Muscle layer of duodenum (tissue), 2 donors: Measurements from ENCODE around the gene PDZRN4.

Source experiments
- H3K27ac ChIP-seq: one replicate; pipeline ENCODE4 v1.7.0; 2013; ENCODE audit warnings: mild to moderate bottlenecking, low read length
- H3K27me3 ChIP-seq: one replicate; pipeline ENCODE4 v1.7.0; 2013; ENCODE audit warnings: low read depth, mild to moderate bottlenecking, control low read depth, low read length
- H3K36me3 ChIP-seq, 2 donors: one replicate each; pipeline ENCODE4 v1.7.0; 2013; ENCODE audit warnings: low read length in 2 of 2, control low read depth in 1 of 2, mild to moderate bottlenecking in 1 of 2; ENCODE audit not compliant: insufficient read depth in 2 of 2, control insufficient read depth in 1 of 2
- H3K4me1 ChIP-seq, 2 donors: one replicate each; pipeline ENCODE4 v1.7.0; 2013; ENCODE audit warnings: low read length in 2 of 2, mild to moderate bottlenecking in 2 of 2, control low read depth in 1 of 2, moderate library complexity in 1 of 2; ENCODE audit not compliant: insufficient read depth in 2 of 2, control insufficient read depth in 1 of 2
- H3K4me3 ChIP-seq, 2 donors: one replicate each; pipeline ENCODE4 v1.7.0; 2013; ENCODE audit warnings: low read length in 2 of 2, low read depth in 1 of 2, mild to moderate bottlenecking in 1 of 2
- H3K9me3 ChIP-seq, 2 donors: one replicate each; pipeline ENCODE4 v1.7.0; 2013; ENCODE audit warnings: low read length in 2 of 2, control low read depth in 1 of 2, mild to moderate bottlenecking in 1 of 2; ENCODE audit not compliant: control insufficient read depth in 1 of 2
- donor health status: healthy.

The PDZRN4 gene

GRCh38 chr12:41573445-41573844 lies 385.3 kb downstream of the PDZRN4 start:
- H3K36me3 ChIP-seq = peaks cover 0 to 18% of the 10 kb centered on the region in 2 donors
- H3K27ac ChIP-seq = no peak overlapping the region
- H3K4me3 ChIP-seq = no peak overlapping the region
- H3K9me3 ChIP-seq = no peaks in the 10 kb centered on the region
- H3K27me3 ChIP-seq = no peaks in the 10 kb centered on the region
- no peaks in the 10 kb centered on the region for H3K4me1 ChIP-seq

GRCh38 chr12:41576925-41577324 lies 388.8 kb downstream of the PDZRN4 start:
- no peak overlapping the region for H3K4me3 ChIP-seq
- H3K9me3 ChIP-seq = no peaks in the 10 kb centered on the region
- no peaks in the 10 kb centered on the region for H3K27me3 ChIP-seq
- peaks cover 0 to 18% of the 10 kb centered on the region in 2 donors for H3K36me3 ChIP-seq
- no peak overlapping the region for H3K27ac ChIP-seq
- H3K4me1 ChIP-seq = no peaks in the 10 kb centered on the region

GRCh38 chr12:41577995-41578394 lies 389.9 kb downstream of the PDZRN4 start:
- Histone ChIP-seq H3K27me3 (no peaks in the 10 kb centered on the region), H3K4me1 (no peaks in the 10 kb centered on the region), H3K27ac (no peak overlapping the region), H3K4me3 (no peak overlapping the region), H3K9me3 (no peaks in the 10 kb centered on the region), H3K36me3 (peaks cover 0 to 8% of the 10 kb centered on the region in 2 donors)

GRCh38 chr12:41585784-41586183 lies 397.7 kb downstream of the PDZRN4 start:
- Histone ChIP-seq H3K36me3 (no peaks in the 10 kb centered on the region), H3K4me3 (no peak overlapping the region), H3K27me3 (no peaks in the 10 kb centered on the region), H3K27ac (no peak overlapping the region), H3K4me1 (no peaks in the 10 kb centered on the region), H3K9me3 (no peaks in the 10 kb centered on the region)

GRCh38 chr12:41587574-41587973 lies 399.5 kb downstream of the PDZRN4 start:
- Histone ChIP-seq H3K36me3 (no peaks in the 10 kb centered on the region), H3K27me3 (no peaks in the 10 kb centered on the region), H3K4me3 (no peak overlapping the region), H3K27ac (no peak overlapping the region), H3K9me3 (no peaks in the 10 kb centered on the region), H3K4me1 (no peaks in the 10 kb centered on the region)

- Histone ChIP-seq H3K27ac (no peak overlapping the region), H3K27me3 (no peaks in the 10 kb centered on the region), H3K36me3 (no peaks in the 10 kb centered on the region), H3K4me3 (no peak overlapping the region), H3K9me3 (no peaks in the 10 kb centered on the region), H3K4me1 (no peaks in the 10 kb centered on the region)
Measured at GRCh38 chr12:41589878-41590277, 401.8 kb downstream of the PDZRN4 start.

GRCh38 chr12:41596190-41596589 lies 408.1 kb downstream of the PDZRN4 start:
- H3K4me1 ChIP-seq = no peaks in the 10 kb centered on the region

GRCh38 chr12:41604830-41605229 lies 416.7 kb downstream of the PDZRN4 start:
- Histone ChIP-seq H3K27me3 (no peaks in the 10 kb centered on the region), H3K36me3 (no peaks in the 10 kb centered on the region), H3K27ac (no peak overlapping the region), H3K4me1 (no peaks in the 10 kb centered on the region), H3K4me3 (no peak overlapping the region), H3K9me3 (no peaks in the 10 kb centered on the region)

More at GRCh38 chr12:41596190-41596589, 408.1 kb downstream of the PDZRN4 start:
- no peaks in the 10 kb centered on the region for H3K9me3 ChIP-seq
- H3K27ac ChIP-seq = no peak overlapping the region
- H3K27me3 ChIP-seq = no peaks in the 10 kb centered on the region
- no peak overlapping the region for H3K4me3 ChIP-seq
- no peaks in the 10 kb centered on the region for H3K36me3 ChIP-seq

- Histone ChIP-seq H3K36me3 (no peaks in the 10 kb centered on the region), H3K27ac (no peak overlapping the region), H3K4me1 (no peaks in the 10 kb centered on the region), H3K9me3 (no peaks in the 10 kb centered on the region), H3K4me3 (no peak overlapping the region), H3K27me3 (no peaks in the 10 kb centered on the region)
Measured at GRCh38 chr12:41605545-41606305, 417.6 kb downstream of the PDZRN4 start.

- Histone ChIP-seq H3K9me3 (no peaks in the 10 kb centered on the region), H3K36me3 (no peaks in the 10 kb centered on the region), H3K27ac (no peak overlapping the region), H3K4me3 (no peak overlapping the region), H3K27me3 (no peaks in the 10 kb centered on the region), H3K4me1 (no peaks in the 10 kb centered on the region)
Measured at GRCh38 chr12:41606468-41607445, 418.6 kb downstream of the PDZRN4 start.

- Histone ChIP-seq H3K4me1 (no peaks in the 10 kb centered on the region), H3K36me3 (no peaks in the 10 kb centered on the region), H3K9me3 (no peaks in the 10 kb centered on the region)
Measured at GRCh38 chr12:41612892-41613557, 424.9 kb downstream of the PDZRN4 start.

More at GRCh38 chr12:41612892-41613557, 424.9 kb downstream of the PDZRN4 start:
- H3K4me3 ChIP-seq = no peak overlapping the region
- H3K27me3 ChIP-seq = no peaks in the 10 kb centered on the region
- no peak overlapping the region for H3K27ac ChIP-seq
